ENCODE data around the gene RBM33. TPM values are rescaled to one million over a fixed set of nuclear protein-coding genes. Genes with fewer than 3 reads are reported as not detected.

The RBM33 gene
- total RNA-seq, 4 donors from 2014 or later, result 62.8 to 129 (median 92.8) TPM

GRCh38 chr7:155818154-155818819 lies 173.8 kb downstream of the RBM33 start:
- TF ChIP-seq CTCF (IDR thresholded peaks at IDR 0.05), result no peak
- TF ChIP-seq POLR2AphosphoS5 (IDR thresholded peaks at IDR 0.05), result no peak
- TF ChIP-seq EP300 (IDR thresholded peaks at IDR 0.05; ENCODE audit: low read depth), result no peak
- no peak for TF ChIP-seq POLR2A (IDR thresholded peaks at IDR 0.05)
- intact Hi-C loops (cut with DNase I; ENCODE audit: low total_unique reads), result no loop called here
- H3K9me3 ChIP-seq, result no peaks in the 10 kb centered on the region

GRCh38 chr7:155818820-155819168 lies 174.3 kb downstream of the RBM33 start:
- H3K9me3 ChIP-seq, result no peaks in the 10 kb centered on the region
- in situ Hi-C loops (cut with MboI; ENCODE audit: low pct_ligation_motif_present in 1 of 4, low pct_unique_long_range_greater_than_20kb in 1 of 4, low sequenced_read_pairs in 3 of 4) (loop anchor here in 2 of 4 donors (10.0 to 25.0 kb wide), 3 partner anchors 644 to 994 kb away; no protein-coding TSS in a partner anchor), intact Hi-C loops (cut with DNase I; ENCODE audit: low total_unique reads) (no loop called here)
- no peaks in the 10 kb centered on the region for H3K36me3 ChIP-seq
- no peak for DNase-seq
- no peak overlapping the region for H3K4me3 ChIP-seq
- TF ChIP-seq EP300 (IDR thresholded peaks at IDR 0.05; ENCODE audit: low read depth), result no peak
- TF ChIP-seq POLR2A (IDR thresholded peaks at IDR 0.05), result no peak
- 71 to 73% methylated on average over 5 to 6 of the region's 6 CpGs for WGBS, 2 donors (ENCODE audit: low coverage in 1 of 2)
- peaks cover 0 to 3% (median 0%) of the 10 kb centered on the region in 4 donors for H3K4me1 ChIP-seq
- H3K27ac ChIP-seq, result no peak overlapping the region
- H3K27me3 ChIP-seq, result peaks cover 48% of the 10 kb centered on the region

More at GRCh38 chr7:155818154-155818819, 173.8 kb downstream of the RBM33 start:
- 76% methylated on average over 21 of the region's 21 CpGs; no CpG with 5 or more reads in 1 of the 2 donors for WGBS, 2 donors (ENCODE audit: low coverage in 1 of 2)
- H3K4me3 ChIP-seq, result no peak overlapping the region
- no peak overlapping the region for H3K27ac ChIP-seq
- peaks cover 0 to 3% (median 0%) of the 10 kb centered on the region in 4 donors for H3K4me1 ChIP-seq
- peaks cover 53% of the 10 kb centered on the region for H3K27me3 ChIP-seq
- no peaks in the 10 kb centered on the region for H3K36me3 ChIP-seq
- no peak for DNase-seq
- in situ Hi-C loops (cut with MboI; ENCODE audit: low pct_ligation_motif_present in 1 of 4, low pct_unique_long_range_greater_than_20kb in 1 of 4, low sequenced_read_pairs in 3 of 4), result loop anchor here in 2 of 4 donors (10.0 to 25.0 kb wide), 3 partner anchors 644 to 994 kb away; no protein-coding TSS in a partner anchor

- intact Hi-C loops (cut with DNase I; ENCODE audit: low total_unique reads) (no loop called here), in situ Hi-C loops (cut with MboI; ENCODE audit: low pct_ligation_motif_present in 1 of 4, low pct_unique_long_range_greater_than_20kb in 1 of 4, low sequenced_read_pairs in 3 of 4) (loop anchor here in 2 of 4 donors (10.0 to 25.0 kb wide), 3 partner anchors 643 to 993 kb away; no protein-coding TSS in a partner anchor)
- peaks cover 44% of the 10 kb centered on the region for H3K27me3 ChIP-seq
- H3K27ac ChIP-seq, result no peak overlapping the region
- 80% methylated on average over 10 of the region's 12 CpGs; no CpG with 5 or more reads in 1 of the 2 donors for WGBS, 2 donors (ENCODE audit: low coverage in 1 of 2)
- peaks cover 0 to 3% (median 0%) of the 10 kb centered on the region in 4 donors for H3K4me1 ChIP-seq
- no peak for DNase-seq
- H3K9me3 ChIP-seq, result no peaks in the 10 kb centered on the region
- TF ChIP-seq POLR2A (IDR thresholded peaks at IDR 0.05) (no peak), POLR2AphosphoS5 (IDR thresholded peaks at IDR 0.05) (no peak), EP300 (IDR thresholded peaks at IDR 0.05; ENCODE audit: low read depth) (no peak), CTCF (IDR thresholded peaks at IDR 0.05) (no peak)
- H3K4me3 ChIP-seq, result no peak overlapping the region
- no peaks in the 10 kb centered on the region for H3K36me3 ChIP-seq
Observed at GRCh38 chr7:155819186-155819585, 174.7 kb downstream of the RBM33 start.

- Histone ChIP-seq H3K4me3 (no peak overlapping the region), H3K27me3 (peaks cover 33% of the 10 kb centered on the region), H3K27ac (no peak overlapping the region), H3K36me3 (no peaks in the 10 kb centered on the region), H3K9me3 (no peaks in the 10 kb centered on the region), H3K4me1 (peaks cover 0 to 3% (median under 1%) of the 10 kb centered on the region in 4 donors)
- intact Hi-C loops (cut with DNase I; ENCODE audit: low total_unique reads), result no loop called here
- no peak for DNase-seq
- TF ChIP-seq POLR2A (IDR thresholded peaks at IDR 0.05) (no peak), CTCF (IDR thresholded peaks at IDR 0.05) (no peak), POLR2AphosphoS5 (IDR thresholded peaks at IDR 0.05) (no peak), EP300 (IDR thresholded peaks at IDR 0.05; ENCODE audit: low read depth) (no peak)
- in situ Hi-C loops (cut with MboI; ENCODE audit: low pct_ligation_motif_present in 1 of 4, low pct_unique_long_range_greater_than_20kb in 1 of 4, low sequenced_read_pairs in 3 of 4), result loop anchor here in 2 of 4 donors (25.0 kb wide), 2 partner anchors 642 to 992 kb away; no protein-coding TSS in a partner anchor
- 81% methylated on average over 10 of the region's 18 CpGs; no CpG with 5 or more reads in 1 of the 2 donors for WGBS, 2 donors (ENCODE audit: low coverage in 1 of 2)
Observed at GRCh38 chr7:155820246-155820645, 175.8 kb downstream of the RBM33 start.
